H1 (cell line): Measurements from ENCODE around the gene XIAP. TPM values are rescaled to one million over a fixed set of nuclear protein-coding genes. Genes with fewer than 3 reads are reported as not detected.

Experiments used
- BACH1 ChIP-seq: IDR thresholded peaks from 2 replicates; pipeline ENCODE4 v1.6.1; 2012; ENCODE audit warnings: low read length, improper control_type of control experiment
- BCL11A ChIP-seq, 2 experiments: IDR thresholded peaks; one replicate each; pipeline ENCODE4 v1.6.1; 2011; ENCODE audit warnings: low read depth in 2 of 2, low read length in 2 of 2, mild to moderate bottlenecking in 2 of 2
- JUND ChIP-seq: IDR thresholded peaks from 2 replicates; pipeline ENCODE4 v1.6.1; 2011; ENCODE audit warnings: mild to moderate bottlenecking, improper control_type of control experiment, low read length
- NRF1 ChIP-seq: IDR thresholded peaks from 2 replicates; pipeline ENCODE4 v1.6.1; 2011; ENCODE audit warnings: mild to moderate bottlenecking, low read depth, low read length, improper control_type of control experiment
- polyA plus RNA-seq, 7 experiments: library from polyadenylated mRNA; depleted of rRNA in 3 of 7; stranded (reverse) in 5 of 7; unstranded in 2 of 7; fragments of >200 nt in 5 of 7; fragments of 200-250 nt in 2 of 7; gene quantifications; 1 replicate in 5 of 7; 2 replicates in 1 of 7; 4 replicates in 1 of 7; pipeline versions ENCODE4 v1.2.1 to v1.2.3, GENCODE V29; 2011 to 2013; ENCODE audit warnings: missing spikeins in 2 of 7, mixed read lengths in 2 of 7
- total RNA-seq: library from RNA; stranded (reverse); fragmentation: NEBNext Ultra II Directional; extraction: Animal tissue kit (Norgen Biotek cat#: 25700); gene quantifications from 2 replicates; pipeline ENCODE4 v1.2.1, GENCODE V29; 2021

Gene XIAP
- total and polyA plus RNA-seq, 2 of the 8 experiments (the other 6 are each of a cell fraction or from before 2014, with no cell fraction given) = 5.9 to 44.7 TPM

DNA sequence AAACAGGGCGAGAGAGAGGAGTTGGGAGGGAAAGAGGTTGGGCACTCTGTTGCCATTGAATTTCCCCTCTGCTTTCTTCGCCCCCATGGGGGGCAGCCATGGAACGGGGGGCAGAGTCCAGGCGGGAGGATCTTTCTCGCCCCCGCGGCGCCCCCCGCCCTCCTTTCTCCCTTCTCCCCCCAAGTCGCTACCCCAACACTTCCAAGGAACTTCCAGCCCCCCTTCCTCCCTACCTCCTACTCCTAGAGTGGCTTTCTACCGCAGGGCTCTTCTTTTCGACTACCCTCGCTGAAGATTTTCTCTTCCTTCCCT is 101.1 kb downstream of the XIAP start (continued):
- no peak for TF ChIP-seq BACH1
- no peak for TF ChIP-seq BCL11A (IDR thresholded peaks at IDR 0.05; ENCODE audit: low read depth in 2 of 2, low read length in 2 of 2)
- no peak for TF ChIP-seq NRF1
- no peak for TF ChIP-seq JUND
